Measurements from ENCODE around the gene ATG9B. TPM values are rescaled to one million over a fixed set of nuclear protein-coding genes. Genes with fewer than 3 reads are reported as not detected.

ATG9B gene
- total and polyA plus RNA-seq, 2 donors (not counting 1 experiment from before 2014, with no cell fraction given) = under 0.01 to 0.03 TPM

DNA sequence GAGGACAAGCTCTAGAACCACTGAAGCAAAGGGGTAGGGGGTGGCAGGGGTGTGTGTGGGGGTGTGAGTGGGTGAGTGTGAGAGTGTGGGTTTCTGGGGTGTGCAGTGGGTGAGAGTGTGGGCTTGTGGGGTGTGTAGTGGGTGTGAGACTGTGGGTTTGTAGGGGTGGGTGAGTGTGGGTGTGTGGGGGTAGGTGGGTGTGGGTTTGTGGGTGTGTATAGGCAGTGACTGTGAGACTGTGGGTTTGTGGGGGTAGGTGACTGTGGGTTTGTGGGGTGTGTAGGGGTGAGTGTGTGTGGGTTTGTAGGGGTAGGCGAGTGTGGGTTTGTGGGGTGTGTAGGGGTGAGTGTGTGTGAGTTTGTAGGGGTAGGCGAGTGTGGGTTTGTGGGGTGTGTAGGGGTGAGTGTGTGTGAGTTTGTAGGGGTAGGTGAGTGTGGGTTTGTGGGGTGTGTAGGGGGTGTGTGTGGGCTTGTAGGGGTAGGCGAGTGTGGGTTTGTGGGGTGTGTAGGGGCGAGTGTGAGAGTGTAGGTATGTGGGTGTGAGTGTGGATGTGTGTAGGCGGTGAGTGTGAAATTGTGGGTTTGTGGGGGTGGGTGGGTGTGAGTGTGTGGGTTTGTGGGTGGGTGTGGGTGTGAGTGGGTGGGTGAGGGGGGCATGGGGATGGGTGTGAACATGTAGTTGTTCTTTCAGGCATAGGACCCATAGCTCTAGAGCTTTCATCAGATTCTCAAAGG lies 24.6 kb downstream of the ATG9B start:
- no peak overlapping the region for H2AFZ ChIP-seq (ENCODE audit: low read length)
- H3K9me3 ChIP-seq (ENCODE audit: control insufficient read depth, insufficient read depth, low read depth, low read length) = no peaks in the 10 kb centered on the region

DNA sequence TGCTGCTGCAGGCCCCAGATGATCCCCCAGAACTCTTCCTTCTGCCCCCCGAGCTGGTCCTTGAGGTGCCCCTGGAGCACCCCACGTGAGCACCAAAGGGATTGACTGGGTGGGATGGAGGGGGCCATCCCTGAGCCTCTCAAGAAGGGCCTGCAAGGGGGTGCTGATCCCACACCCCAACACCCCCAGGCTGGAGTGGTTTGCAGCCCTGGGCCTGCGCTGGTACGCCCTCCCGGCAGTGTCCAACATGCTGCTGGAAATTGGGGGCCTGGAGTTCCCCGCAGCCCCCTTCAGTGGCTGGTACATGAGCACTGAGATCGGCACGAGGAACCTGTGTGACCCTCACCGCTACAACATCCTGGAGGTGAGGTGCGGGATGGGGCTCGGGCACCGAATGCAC lies 25.3 kb downstream of the ATG9B start:
- TF ChIP-seq, protein P1, sequence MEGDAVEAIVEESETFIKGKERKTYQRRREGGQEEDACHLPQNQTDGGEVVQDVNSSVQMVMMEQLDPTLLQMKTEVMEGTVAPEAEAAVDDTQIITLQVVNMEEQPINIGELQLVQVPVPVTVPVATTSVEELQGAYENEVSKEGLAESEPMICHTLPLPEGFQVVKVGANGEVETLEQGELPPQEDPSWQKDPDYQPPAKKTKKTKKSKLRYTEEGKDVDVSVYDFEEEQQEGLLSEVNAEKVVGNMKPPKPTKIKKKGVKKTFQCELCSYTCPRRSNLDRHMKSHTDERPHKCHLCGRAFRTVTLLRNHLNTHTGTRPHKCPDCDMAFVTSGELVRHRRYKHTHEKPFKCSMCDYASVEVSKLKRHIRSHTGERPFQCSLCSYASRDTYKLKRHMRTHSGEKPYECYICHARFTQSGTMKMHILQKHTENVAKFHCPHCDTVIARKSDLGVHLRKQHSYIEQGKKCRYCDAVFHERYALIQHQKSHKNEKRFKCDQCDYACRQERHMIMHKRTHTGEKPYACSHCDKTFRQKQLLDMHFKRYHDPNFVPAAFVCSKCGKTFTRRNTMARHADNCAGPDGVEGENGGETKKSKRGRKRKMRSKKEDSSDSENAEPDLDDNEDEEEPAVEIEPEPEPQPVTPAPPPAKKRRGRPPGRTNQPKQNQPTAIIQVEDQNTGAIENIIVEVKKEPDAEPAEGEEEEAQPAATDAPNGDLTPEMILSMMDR (conservative IDR thresholded peaks at IDR 0.05 in 1 of 2, IDR thresholded peaks at IDR 0.05 in 1 of 2; ENCODE audit: low read depth in 1 of 2, low read length in 2 of 2) = no peak
- no peak for TF ChIP-seq EZH2 (IDR thresholded peaks at IDR 0.05; ENCODE audit: low read length, missing control alignments)
- Histone ChIP-seq H3K27ac (ENCODE audit: insufficient read depth, low read length) (no peak overlapping the region), H3K36me3 (ENCODE audit: control insufficient read depth, insufficient read depth, low read length) (no peaks in the 10 kb centered on the region), H2AFZ (ENCODE audit: low read length) (no peak overlapping the region), H3K4me2 (ENCODE audit: extremely low read depth, insufficient read depth, low read length) (no peak overlapping the region), H3K4me1 (ENCODE audit: control insufficient read depth, extremely low read depth, insufficient read depth, low read length) (no peaks in the 10 kb centered on the region), H4K20me1 (ENCODE audit: control insufficient read depth, extremely low read depth, insufficient read depth, low read length) (no peaks in the 10 kb centered on the region), H3K27me3 (ENCODE audit: control insufficient read depth, insufficient read depth, low read length) (no peaks in the 10 kb centered on the region), H3K9ac (ENCODE audit: insufficient read depth, low read length) (no peak overlapping the region), H3K4me3 (replicated peaks in 1 of 4; ENCODE audit: control extremely low read depth in 1 of 4, insufficient read depth in 1 of 4, low read depth in 3 of 4, low read length in 4 of 4) (no peak overlapping the region), H3K9me3 (ENCODE audit: control insufficient read depth, insufficient read depth, low read depth, low read length) (no peaks in the 10 kb centered on the region), H3K79me2 (ENCODE audit: control insufficient read depth, insufficient read depth, low read length) (no peaks in the 10 kb centered on the region)
- no peak for DNase-seq (ENCODE audit: low read depth in 2 of 2)

More for the DNA sequence above, 24.6 kb downstream of the ATG9B start:
- Histone ChIP-seq H3K9ac (ENCODE audit: insufficient read depth, low read length) (no peak overlapping the region), H3K4me2 (ENCODE audit: extremely low read depth, insufficient read depth, low read length) (no peak overlapping the region), H4K20me1 (ENCODE audit: control insufficient read depth, extremely low read depth, insufficient read depth, low read length) (no peaks in the 10 kb centered on the region), H3K4me1 (ENCODE audit: control insufficient read depth, extremely low read depth, insufficient read depth, low read length) (no peaks in the 10 kb centered on the region), H3K36me3 (ENCODE audit: control insufficient read depth, insufficient read depth, low read length) (no peaks in the 10 kb centered on the region), H3K27ac (ENCODE audit: insufficient read depth, low read length) (no peak overlapping the region), H3K27me3 (ENCODE audit: control insufficient read depth, insufficient read depth, low read length) (no peaks in the 10 kb centered on the region), H3K79me2 (ENCODE audit: control insufficient read depth, insufficient read depth, low read length) (no peaks in the 10 kb centered on the region), H3K4me3 (replicated peaks in 1 of 4; ENCODE audit: control extremely low read depth in 1 of 4, insufficient read depth in 1 of 4, low read depth in 3 of 4, low read length in 4 of 4) (no peak overlapping the region)
- no peak for DNase-seq (ENCODE audit: low read depth in 2 of 2)
- TF ChIP-seq EZH2 (IDR thresholded peaks at IDR 0.05; ENCODE audit: low read length, missing control alignments) = no peak
- TF ChIP-seq, protein P1 (conservative IDR thresholded peaks at IDR 0.05 in 1 of 2, IDR thresholded peaks at IDR 0.05 in 1 of 2; ENCODE audit: low read depth in 1 of 2, low read length in 2 of 2) = no peak

- TF ChIP-seq, protein P1 (conservative IDR thresholded peaks at IDR 0.05 in 1 of 2, IDR thresholded peaks at IDR 0.05 in 1 of 2; ENCODE audit: low read depth in 1 of 2, low read length in 2 of 2) = no peak
- no peak for TF ChIP-seq EZH2 (IDR thresholded peaks at IDR 0.05; ENCODE audit: low read length, missing control alignments)
- H3K4me2 ChIP-seq (ENCODE audit: extremely low read depth, insufficient read depth, low read length) = no peak overlapping the region
- no peaks in the 10 kb centered on the region for H4K20me1 ChIP-seq (ENCODE audit: control insufficient read depth, extremely low read depth, insufficient read depth, low read length)
- no peaks in the 10 kb centered on the region for H3K27me3 ChIP-seq (ENCODE audit: control insufficient read depth, insufficient read depth, low read length)
- H3K79me2 ChIP-seq (ENCODE audit: control insufficient read depth, insufficient read depth, low read length) = no peaks in the 10 kb centered on the region
- no peaks in the 10 kb centered on the region for H3K9me3 ChIP-seq (ENCODE audit: control insufficient read depth, insufficient read depth, low read depth, low read length)
- H3K4me3 ChIP-seq (replicated peaks in 1 of 4; ENCODE audit: control extremely low read depth in 1 of 4, insufficient read depth in 1 of 4, low read depth in 3 of 4, low read length in 4 of 4) = no peak overlapping the region
- H3K27ac ChIP-seq (ENCODE audit: insufficient read depth, low read length) = no peak overlapping the region
- no peak for DNase-seq (ENCODE audit: low read depth in 2 of 2)
- no peaks in the 10 kb centered on the region for H3K4me1 ChIP-seq (ENCODE audit: control insufficient read depth, extremely low read depth, insufficient read depth, low read length)
- H2AFZ ChIP-seq (ENCODE audit: low read length) = no peak overlapping the region
- H3K9ac ChIP-seq (ENCODE audit: insufficient read depth, low read length) = no peak overlapping the region
- H3K36me3 ChIP-seq (ENCODE audit: control insufficient read depth, insufficient read depth, low read length) = no peaks in the 10 kb centered on the region
These were observed 26.0 kb downstream of the ATG9B start for GRCh38 chr7:150998341-150998740.

Data from fibroblast of lung (primary cell).